Uterus (tissue), 2 donors: ENCODE data around the gene GLYR1.

Experiments
- POLR2A ChIP-seq, 2 donors: fragments of 450-650 bp; IDR thresholded peaks; one replicate each; pipeline ENCODE4 v1.6.1; 2016; ENCODE audit warnings: antibody characterized with exemption in 2 of 2, mild to moderate bottlenecking in 1 of 2, moderate library complexity in 1 of 2
- TF ChIP-seq, protein P1 (sequence below), 4 experiments: fragments of 200-600 bp in 2 of 4; fragments of 450-650 bp in 2 of 4; sonication (generic) in 2 of 4; IDR thresholded peaks; one replicate each; pipeline ENCODE4 v1.5.1; 2016 to 2019; ENCODE audit warnings: antibody characterized with exemption in 4 of 4, mild to moderate bottlenecking in 2 of 4, moderate library complexity in 1 of 4

DNA sequence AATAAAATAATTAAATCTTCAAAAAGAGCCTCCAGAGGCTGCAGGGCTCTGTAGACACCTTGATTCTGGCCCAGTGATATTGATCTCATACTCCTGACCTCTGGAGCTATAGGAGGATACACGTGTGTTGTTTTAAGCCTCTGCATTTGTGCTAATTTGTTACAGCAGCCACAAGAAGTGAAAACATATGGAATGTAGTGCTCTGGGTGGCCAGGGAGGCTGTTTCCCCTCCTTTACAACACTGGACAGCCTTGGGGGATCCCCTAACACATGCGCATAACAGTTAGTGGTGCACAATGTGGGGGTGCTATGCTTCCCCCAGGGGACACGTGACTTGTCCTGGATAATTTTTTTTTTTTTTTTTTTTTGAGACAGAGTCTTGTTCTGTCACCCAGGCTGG is 75.4 kb downstream of the GLYR1 start:
- TF ChIP-seq, protein P1, sequence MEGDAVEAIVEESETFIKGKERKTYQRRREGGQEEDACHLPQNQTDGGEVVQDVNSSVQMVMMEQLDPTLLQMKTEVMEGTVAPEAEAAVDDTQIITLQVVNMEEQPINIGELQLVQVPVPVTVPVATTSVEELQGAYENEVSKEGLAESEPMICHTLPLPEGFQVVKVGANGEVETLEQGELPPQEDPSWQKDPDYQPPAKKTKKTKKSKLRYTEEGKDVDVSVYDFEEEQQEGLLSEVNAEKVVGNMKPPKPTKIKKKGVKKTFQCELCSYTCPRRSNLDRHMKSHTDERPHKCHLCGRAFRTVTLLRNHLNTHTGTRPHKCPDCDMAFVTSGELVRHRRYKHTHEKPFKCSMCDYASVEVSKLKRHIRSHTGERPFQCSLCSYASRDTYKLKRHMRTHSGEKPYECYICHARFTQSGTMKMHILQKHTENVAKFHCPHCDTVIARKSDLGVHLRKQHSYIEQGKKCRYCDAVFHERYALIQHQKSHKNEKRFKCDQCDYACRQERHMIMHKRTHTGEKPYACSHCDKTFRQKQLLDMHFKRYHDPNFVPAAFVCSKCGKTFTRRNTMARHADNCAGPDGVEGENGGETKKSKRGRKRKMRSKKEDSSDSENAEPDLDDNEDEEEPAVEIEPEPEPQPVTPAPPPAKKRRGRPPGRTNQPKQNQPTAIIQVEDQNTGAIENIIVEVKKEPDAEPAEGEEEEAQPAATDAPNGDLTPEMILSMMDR (IDR thresholded peaks at IDR 0.05), result no peak
- no peak for TF ChIP-seq POLR2A (IDR thresholded peaks at IDR 0.05)
